GM19351 (cell line): ENCODE results near the gene WDR7.
A peak's percentile ranks its signal among the peaks of the same experiment; 100 is the strongest.

Source experiments
- ATAC-seq: cut with Tn5 transposase; IDR thresholded peaks from one replicate; pipeline ENCODE4 v1.9.1; 2021; ENCODE audit warnings: mild to moderate bottlenecking, moderate library complexity; ENCODE audit not compliant: unreplicated experiment

Gene WDR7

GRCh38 chr18:56873441-56874140 lies 222.4 kb downstream of the WDR7 start:
- ATAC-seq: no peak

DNA sequence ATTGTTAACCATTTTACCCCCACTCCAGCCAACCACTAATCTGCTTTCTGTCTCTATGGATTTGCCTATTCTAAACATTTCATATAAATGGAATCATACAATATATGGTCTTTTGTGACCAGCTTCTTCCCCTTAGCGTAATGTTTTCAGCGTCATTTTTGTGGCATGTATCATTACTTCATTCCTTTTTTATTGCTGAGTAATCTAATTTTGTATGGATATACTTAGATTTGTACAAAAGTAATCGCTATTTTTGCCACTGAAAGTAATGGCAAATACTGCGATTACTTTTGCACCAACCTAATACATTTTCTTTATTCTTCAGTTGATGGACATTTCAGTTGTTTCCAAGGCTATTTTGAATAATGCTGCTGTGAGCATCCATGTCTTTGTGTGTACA lies 227.6 kb downstream of the WDR7 start:
- ATAC-seq: no peak

- ATAC-seq: no peak
Measured at GRCh38 chr18:56884511-56884910, 233.4 kb downstream of the WDR7 start.

DNA sequence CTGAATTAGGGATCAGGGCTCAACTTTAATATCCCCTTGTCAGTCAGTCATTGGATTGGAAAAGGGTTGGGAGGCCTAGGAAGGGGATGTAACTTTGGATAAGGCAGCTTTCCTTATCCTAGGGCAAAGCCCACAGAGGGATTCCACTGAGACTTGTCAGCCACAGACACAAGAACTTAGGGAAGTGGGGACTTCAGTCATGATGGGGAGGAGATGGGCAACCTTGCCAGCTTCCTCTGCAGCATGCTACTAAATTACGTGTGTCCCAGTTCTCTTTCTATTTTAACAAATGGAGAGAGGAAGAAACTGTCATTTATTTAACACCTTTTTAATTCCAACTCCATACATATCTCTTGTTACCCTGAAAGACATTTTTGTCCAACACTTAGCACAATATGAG lies 237.8 kb downstream of the WDR7 start:
- no peak for ATAC-seq

DNA sequence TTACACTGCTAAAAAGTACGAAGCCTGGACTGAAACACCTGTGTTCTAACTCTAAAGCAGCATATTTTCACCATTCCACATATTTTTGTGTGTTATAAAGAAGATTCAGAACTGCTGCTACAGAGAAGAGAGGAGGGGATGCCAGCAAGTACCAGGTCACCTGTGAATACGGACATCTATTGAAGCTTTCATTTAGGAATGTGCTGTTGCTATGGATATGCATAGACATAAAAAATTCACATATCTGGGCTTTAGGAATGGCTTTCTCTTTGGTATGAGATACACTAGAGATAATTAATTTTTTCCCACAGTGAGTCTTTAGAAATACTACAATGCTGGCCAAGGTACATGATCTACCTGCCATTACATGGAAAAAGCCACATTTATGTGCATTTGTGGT lies 238.5 kb downstream of the WDR7 start:
- no peak for ATAC-seq

- ATAC-seq: no peak
Measured at GRCh38 chr18:56890632-56891031, 239.5 kb downstream of the WDR7 start.

- no peak for ATAC-seq
Measured at GRCh38 chr18:56891116-56891515, 240.0 kb downstream of the WDR7 start.

DNA sequence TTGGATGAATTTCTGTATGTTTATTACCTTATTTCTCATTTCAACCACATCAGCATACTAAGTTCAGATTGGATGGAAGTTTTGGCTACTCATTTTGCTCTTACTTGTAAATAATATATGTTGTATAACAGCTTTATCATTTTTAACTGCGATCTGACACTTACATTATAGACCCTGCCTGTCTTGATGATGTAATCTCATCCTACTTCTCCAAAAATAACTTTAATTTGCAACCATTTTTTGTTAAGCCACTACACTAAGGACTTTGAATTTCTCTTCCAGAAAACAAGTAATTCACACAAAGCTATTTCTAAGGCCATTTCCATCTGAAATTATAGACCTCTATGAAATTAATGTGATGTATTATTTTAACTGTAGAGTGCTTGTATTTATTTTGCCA lies 240.7 kb downstream of the WDR7 start:
- ATAC-seq: no peak

GRCh38 chr18:56897122-56897521 lies 246.0 kb downstream of the WDR7 start:
- no peak for ATAC-seq

GRCh38 chr18:56899660-56900059 lies 248.5 kb downstream of the WDR7 start:
- no peak for ATAC-seq

DNA sequence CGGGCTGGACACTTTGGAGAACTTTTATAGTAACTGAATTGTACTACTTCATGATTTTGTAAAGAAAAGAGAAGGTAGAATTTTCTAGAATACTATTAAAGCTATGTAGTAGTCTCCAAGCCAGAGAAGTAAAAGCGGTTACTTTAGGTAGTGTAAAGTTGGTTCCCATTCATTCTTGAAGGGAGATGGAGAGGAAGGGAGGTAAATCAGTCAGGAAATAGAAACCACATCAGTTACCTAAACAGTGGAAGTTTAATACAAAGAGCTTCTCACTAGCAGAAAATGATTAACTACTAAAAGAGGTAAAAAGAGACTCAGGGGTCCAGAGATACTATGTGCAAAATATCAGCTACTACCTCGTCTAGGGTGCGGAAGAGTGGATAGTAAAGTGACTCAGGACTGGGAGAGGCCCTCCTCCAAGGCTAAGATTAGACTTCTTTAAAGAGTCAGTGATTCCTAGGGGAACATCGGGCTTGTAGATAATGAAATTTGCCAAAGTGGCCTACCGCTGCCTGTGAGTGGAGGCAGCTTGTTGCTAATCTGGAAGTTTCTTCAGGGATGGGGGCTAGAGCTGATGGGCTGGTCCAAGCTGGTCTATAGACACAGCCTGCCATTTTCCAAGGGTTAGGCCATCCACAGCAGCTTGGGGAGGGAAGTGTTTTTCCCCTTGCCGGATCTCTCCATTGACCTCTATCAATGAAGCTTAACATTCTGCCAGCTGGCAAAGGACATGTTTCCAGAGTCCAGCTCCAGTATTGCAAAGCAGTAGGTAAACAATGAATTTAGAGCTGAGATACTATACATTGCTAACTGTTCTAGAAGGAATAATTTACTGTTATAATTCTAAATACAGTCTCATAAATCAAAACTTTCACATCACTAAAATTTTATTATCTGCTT lies 249.3 kb downstream of the WDR7 start:
- no peak for ATAC-seq

DNA sequence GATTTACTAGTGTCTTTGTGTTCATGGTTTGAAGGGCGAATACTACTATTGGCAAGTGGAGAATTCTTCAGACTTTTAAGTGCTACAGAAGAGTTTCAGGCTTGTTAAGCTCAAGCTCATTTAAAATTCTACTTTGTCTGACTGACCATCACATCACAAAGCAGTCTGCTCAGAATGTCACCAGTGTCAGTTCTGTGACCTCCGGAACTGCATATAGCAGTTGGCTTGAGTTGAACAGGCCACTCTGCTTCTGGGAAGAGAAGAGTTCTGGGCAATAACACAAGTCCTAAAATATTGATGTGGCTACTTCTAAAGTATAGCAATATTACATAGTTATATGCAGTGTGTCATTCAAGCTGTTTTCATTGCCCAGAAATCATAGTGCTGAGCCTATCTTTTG lies 250.8 kb downstream of the WDR7 start:
- ATAC-seq: no peak

- ATAC-seq: no peak
Measured at GRCh38 chr18:56902653-56903052, 251.5 kb downstream of the WDR7 start.

DNA sequence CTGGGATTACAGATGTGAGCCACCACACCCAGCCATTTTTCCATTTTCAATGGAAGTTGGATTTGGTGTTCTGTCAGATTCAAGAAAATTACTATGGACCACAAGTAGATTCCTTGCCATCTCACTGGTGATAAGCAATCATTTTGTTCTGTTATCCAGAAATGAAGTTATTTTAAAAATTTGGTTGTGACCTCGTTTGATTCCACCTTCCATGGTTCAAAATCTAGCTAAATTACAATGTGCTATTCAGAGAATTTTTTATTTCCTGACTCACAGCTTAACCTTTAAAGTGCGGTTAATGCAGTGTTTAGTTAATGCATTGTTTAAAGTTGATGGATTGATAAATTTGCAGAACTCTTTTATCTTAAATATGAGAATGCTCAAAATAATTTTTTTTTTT lies 252.5 kb downstream of the WDR7 start:
- no peak for ATAC-seq

DNA sequence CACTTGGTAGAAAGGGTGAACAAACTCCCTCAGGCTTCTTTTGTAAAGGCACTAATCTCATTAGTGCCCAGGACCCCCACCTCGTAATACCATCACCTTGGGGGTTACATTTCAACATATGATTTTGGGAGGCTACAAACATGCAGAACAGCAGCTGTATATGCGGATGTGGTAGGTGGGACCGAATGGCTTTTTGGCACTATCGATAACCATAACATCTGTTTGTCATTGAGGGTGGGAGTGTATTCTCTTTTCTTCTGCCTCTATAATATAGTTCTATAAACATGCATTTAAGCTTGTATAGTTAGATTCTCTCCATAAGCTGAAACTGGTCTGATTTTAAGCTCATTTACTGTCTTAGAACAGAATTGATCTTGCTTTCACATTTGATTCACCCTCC lies 256.6 kb downstream of the WDR7 start:
- ATAC-seq: no peak

DNA sequence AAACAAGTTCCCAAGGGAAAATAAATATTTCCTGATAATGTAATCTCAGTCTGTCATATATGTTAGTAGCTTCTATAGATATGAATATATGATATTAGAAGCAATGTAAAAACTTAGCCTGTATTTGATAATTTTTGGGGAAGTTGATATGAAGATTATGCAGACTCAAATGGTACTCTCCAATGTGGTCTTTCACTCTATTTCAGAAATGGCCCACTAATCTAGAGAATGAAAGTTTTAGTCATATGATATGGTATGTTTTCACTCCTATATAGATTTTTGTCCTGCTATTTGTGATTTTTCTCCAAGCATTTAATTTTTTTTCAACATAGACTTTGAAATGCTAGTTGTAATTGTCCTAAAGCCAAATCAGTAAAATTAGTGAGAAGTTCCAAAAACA lies 259.1 kb downstream of the WDR7 start:
- no peak for ATAC-seq

DNA sequence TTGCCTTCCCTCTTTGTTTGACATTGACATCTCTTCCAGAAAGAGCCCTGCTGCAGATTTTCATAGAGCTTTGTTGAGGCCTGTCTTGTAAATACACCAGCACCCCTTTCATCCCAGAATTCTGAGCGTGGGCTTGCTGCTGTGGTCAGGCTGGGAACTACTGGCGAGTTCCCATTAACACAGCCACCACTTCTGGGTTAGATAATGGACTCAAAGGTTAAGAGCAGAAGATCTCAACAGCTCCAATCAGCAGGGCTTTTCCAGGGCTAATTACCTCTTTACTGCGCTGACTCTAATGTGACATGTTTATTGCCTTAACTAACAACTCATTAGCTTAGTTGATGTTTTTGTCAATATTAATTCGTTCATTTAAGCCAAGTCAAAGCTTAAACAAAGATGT lies 259.8 kb downstream of the WDR7 start:
- no peak for ATAC-seq

- ATAC-seq: no peak
Measured at GRCh38 chr18:56913941-56914340, 262.8 kb downstream of the WDR7 start.

GRCh38 chr18:56919190-56919589 lies 268.0 kb downstream of the WDR7 start:
- no peak for ATAC-seq

- peak; percentile 92 for ATAC-seq
Measured at GRCh38 chr18:56921896-56922480, 270.8 kb downstream of the WDR7 start.

GRCh38 chr18:56926734-56927133 lies 275.6 kb downstream of the WDR7 start:
- ATAC-seq: no peak

- no peak for ATAC-seq
Measured at GRCh38 chr18:56927786-56928185, 276.6 kb downstream of the WDR7 start.
